Effector memory CD4-positive, alpha-beta T cell (primary cell): ENCODE data around the gene SMCP.

ENCODE experiments used
- DNase-seq, 3 donors: peaks; one replicate each; pipeline ENCODE4 v3.0.0-alpha.2; 2020
- H3K27ac ChIP-seq: 2 replicates; pipeline ENCODE4 v1.7.0; 2013; ENCODE audit warnings: mild to moderate bottlenecking, low read length, moderate library complexity; ENCODE audit not compliant: insufficient read depth, poor library complexity, severe bottlenecking
- H3K27me3 ChIP-seq: replicated peaks from 2 replicates; pipeline ENCODE4 v1.7.0; 2013; ENCODE audit warnings: mild to moderate bottlenecking, low read length; ENCODE audit not compliant: insufficient read depth, control insufficient read depth, poor library complexity, severe bottlenecking
- H3K36me3 ChIP-seq: 2 replicates; pipeline ENCODE4 v1.7.0; 2013; ENCODE audit warnings: mild to moderate bottlenecking, low read length, moderate library complexity; ENCODE audit not compliant: control insufficient read depth, insufficient read depth
- H3K4me1 ChIP-seq: 2 replicates; pipeline ENCODE4 v1.7.0; 2013; ENCODE audit warnings: low read length, mild to moderate bottlenecking; ENCODE audit not compliant: control insufficient read depth, insufficient read depth, poor library complexity, severe bottlenecking
- H3K4me3 ChIP-seq: 2 replicates; pipeline ENCODE4 v1.7.0; 2013; ENCODE audit warnings: low read length, low read depth, mild to moderate bottlenecking; ENCODE audit not compliant: insufficient read depth, poor library complexity, severe bottlenecking
- H3K9me3 ChIP-seq: 2 replicates; pipeline ENCODE4 v1.7.0; 2013; ENCODE audit warnings: mild to moderate bottlenecking, low read length, moderate library complexity; ENCODE audit not compliant: control insufficient read depth
- total RNA-seq, 3 donors: gene quantifications; one replicate each; lab custom pipeline; 2026; lab: John Stamatoyannopoulos, UW

SMCP gene, protein sequence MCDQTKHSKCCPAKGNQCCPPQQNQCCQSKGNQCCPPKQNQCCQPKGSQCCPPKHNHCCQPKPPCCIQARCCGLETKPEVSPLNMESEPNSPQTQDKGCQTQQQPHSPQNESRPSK
- total RNA-seq = 0 reads per million in 3 donors

DNA sequence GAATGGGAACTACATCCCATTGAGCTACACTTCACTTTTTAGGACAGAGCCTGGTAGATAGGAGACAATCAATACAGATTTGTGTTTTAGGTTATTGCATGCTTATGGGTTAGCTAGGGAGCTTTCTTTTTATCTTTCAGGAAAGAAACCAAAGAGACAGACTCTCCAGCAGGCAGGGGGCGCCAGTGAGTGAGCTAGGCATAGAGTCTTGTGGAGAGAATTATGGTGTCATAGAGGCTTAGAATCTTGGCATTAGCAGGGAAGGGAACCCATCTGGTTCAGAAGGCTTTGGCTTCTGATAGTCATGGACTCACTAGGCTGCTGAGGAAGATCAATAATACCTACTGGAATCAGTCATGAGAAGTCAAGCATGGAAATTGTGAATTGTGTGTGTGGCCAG is at the start of gene SMCP:
Gene SMCP (plus strand): TSS at position 281 of the 400 bp plus-strand sequence. CDS start 6,101 bp downstream, outside the sequence.
- no peak within 1 kb of the TSS for H3K4me3 ChIP-seq
- no peak within 1 kb of the TSS for H3K27ac ChIP-seq
- no peaks in the 10 kb centered on the region for H3K4me1 ChIP-seq
- H3K36me3 ChIP-seq = no peaks in the 10 kb centered on the region
- DNase-seq = no peak
- no peaks in the 10 kb centered on the region for H3K27me3 ChIP-seq
- no peaks in the 10 kb centered on the region for H3K9me3 ChIP-seq

DNA sequence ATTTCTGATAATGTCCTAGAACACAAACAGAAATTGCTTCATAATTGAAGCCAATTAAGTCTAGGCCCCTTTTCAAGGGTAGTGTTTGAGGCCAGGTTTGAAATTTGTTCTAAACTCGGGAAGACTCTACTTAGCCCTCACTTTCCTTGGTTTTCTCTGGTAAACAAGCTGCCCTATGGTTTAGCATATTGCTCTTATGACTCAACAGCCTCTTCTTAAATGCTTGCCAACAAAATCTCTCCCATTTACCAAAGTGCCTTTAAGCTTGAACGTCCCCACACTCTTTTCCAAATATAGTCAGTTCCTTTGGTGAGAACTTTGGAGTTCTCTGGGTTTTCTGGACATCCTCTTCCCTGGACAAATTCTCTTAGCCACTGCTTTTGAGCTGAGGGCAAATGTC is 41.3 kb upstream of the SMCP start:
- Histone ChIP-seq H3K9me3 (no peaks in the 10 kb centered on the region), H3K4me1 (no peaks in the 10 kb centered on the region), H3K27ac (no peak overlapping the region), H3K4me3 (no peak overlapping the region), H3K27me3 (no peaks in the 10 kb centered on the region), H3K36me3 (no peaks in the 10 kb centered on the region)
- no peak for DNase-seq

DNA sequence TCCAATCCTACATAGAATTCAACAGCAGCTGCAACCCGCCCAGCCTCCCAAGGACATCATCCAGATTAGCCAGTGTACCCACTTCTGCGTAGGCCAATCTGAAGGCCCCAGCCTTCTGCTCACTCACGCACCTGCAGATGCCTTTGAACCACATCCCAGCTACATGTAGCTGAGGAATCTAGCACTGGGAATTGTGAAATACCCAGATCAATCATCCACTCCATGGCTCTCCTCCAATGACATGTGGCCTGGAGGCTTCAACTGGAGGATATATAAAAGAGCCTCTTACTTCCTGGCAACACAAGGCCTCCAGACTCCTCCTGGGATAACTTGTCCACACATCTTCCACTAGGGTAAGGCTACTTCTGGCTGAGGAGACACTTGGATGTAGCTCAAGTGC is 35.6 kb upstream of the SMCP start, which contains the start of gene LCE6A:
Gene LCE6A (plus strand): TSS at position 301 of the 400 bp plus-strand sequence. CDS start 665 bp downstream, outside the sequence.
- DNase-seq = no peak
- H3K27ac ChIP-seq = no peak within 1 kb of the TSS
- H3K9me3 ChIP-seq = no peaks in the 10 kb centered on the region
- H3K36me3 ChIP-seq = no peaks in the 10 kb centered on the region
- no peaks in the 10 kb centered on the region for H3K27me3 ChIP-seq
- no peak within 1 kb of the TSS for H3K4me3 ChIP-seq
- no peaks in the 10 kb centered on the region for H3K4me1 ChIP-seq

DNA sequence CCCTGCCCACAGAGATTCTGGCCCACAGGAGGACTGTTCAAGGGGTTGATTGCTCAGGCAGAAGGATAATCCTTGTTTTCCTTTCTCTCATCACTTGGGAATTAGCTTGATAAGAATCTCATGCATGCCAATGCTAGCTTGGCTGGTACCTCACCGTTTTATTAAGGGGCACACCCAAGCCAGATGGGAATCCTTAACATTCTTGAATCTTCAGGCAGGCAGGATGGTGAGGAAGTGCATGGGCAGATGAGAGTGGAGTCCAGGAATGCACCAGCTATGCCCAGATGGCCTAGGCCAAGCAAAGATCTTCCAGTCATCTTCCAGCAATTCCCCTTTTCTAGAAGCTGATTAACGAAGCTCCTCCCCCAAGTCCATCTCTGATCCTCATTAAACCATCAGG is 22.5 kb upstream of the SMCP start:
- Histone ChIP-seq H3K27ac (no peak overlapping the region), H3K9me3 (no peaks in the 10 kb centered on the region), H3K27me3 (no peaks in the 10 kb centered on the region), H3K4me3 (no peak overlapping the region), H3K4me1 (no peaks in the 10 kb centered on the region), H3K36me3 (no peaks in the 10 kb centered on the region)
- no peak for DNase-seq

DNA sequence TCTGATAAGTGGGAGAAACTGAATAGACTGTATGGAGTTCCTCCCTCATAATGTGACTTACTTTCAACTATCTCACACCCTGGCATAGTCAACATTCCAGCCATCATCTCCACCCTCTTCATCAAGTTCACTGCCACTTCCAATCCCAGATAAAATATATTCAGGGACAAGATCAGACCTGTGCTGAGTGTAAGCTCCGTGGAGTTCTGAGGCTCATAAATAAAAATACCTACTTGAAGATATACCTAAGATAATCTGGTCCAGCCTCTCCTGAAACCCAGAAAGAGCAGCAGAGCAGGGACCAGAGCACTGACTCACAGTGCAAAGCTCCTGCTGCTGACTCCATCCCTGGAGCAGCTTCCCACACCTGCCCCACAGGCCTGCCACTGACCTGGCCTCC is 20.1 kb upstream of the SMCP start:
- no peaks in the 10 kb centered on the region for H3K36me3 ChIP-seq
- no peaks in the 10 kb centered on the region for H3K27me3 ChIP-seq
- no peaks in the 10 kb centered on the region for H3K4me1 ChIP-seq
- H3K9me3 ChIP-seq = no peaks in the 10 kb centered on the region
- no peak overlapping the region for H3K27ac ChIP-seq
- H3K4me3 ChIP-seq = no peak overlapping the region
- DNase-seq = no peak

DNA sequence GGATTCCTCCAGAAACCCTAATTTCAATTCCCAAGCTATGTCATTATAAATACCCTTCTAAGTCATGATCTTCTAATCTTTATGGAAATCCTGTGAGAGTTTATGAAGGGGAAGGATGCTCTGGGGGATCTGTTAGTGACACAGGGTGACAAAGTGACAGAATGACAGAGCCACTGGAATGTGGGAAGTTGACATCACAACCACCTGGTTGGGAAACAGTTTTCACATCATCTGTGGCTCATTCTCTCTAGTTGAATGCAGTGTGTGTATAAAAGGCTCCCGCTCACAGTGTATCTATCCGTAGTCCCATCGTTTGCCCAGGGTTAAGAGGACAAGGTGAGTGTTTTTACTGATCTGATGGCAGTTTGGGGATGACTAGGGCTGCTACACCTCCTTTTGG is 18.4 kb upstream of the SMCP start, which contains the start of gene LCE7A:
Gene LCE7A (plus strand): TSS at position 301 of the 400 bp plus-strand sequence. CDS start 702 bp downstream, outside the sequence.
- no peak for DNase-seq
- H3K4me1 ChIP-seq = no peaks in the 10 kb centered on the region
- H3K36me3 ChIP-seq = no peaks in the 10 kb centered on the region
- no peak within 1 kb of the TSS for H3K4me3 ChIP-seq
- peaks cover 4% of the 10 kb centered on the region for H3K27me3 ChIP-seq
- H3K9me3 ChIP-seq = no peaks in the 10 kb centered on the region
- H3K27ac ChIP-seq = no peak within 1 kb of the TSS

DNA sequence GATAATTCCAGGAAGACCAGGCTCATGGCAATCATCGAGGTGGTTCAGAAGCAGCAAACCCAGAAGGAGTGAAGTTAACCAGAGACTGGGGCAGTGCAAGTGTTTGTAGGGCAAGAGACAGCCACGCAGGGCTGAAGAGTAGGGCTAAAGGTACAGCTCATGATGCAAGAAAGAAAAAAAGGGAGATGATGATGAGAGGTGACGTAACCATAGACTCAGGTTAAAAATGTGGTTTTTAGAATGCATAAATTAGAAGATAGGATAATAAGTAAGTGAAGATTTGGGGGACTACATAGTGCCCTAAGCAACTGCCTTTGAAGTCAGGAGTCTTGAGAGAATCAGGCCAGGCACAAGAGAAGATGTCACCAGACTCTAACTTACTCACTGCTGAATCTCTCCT is 18.0 kb upstream of the SMCP start:
- Histone ChIP-seq H3K4me3 (no peak overlapping the region), H3K4me1 (no peaks in the 10 kb centered on the region), H3K36me3 (no peaks in the 10 kb centered on the region), H3K27ac (no peak overlapping the region), H3K9me3 (no peaks in the 10 kb centered on the region), H3K27me3 (peaks cover 4% of the 10 kb centered on the region)
- no peak for DNase-seq

DNA sequence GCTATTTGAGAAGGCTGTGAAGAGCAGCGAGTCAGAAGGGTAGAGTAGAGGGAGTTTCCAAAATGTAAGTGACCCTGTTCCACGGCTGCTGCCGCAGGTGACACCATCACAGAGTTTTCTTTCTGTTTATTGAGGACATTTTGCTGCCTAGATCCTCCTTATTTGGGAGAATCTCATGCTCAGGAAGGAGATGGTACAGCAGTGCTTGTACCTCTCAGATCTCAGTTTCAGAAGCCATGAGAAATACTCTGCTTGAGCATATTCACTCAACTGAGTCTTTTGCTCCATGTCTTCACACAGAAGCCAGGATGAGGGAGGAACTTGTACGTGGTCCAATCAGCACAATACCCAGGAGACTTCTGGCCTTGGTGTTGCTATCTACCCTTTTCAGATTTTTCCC is 16.7 kb upstream of the SMCP start:
- no peaks in the 10 kb centered on the region for H3K36me3 ChIP-seq
- peaks cover 4% of the 10 kb centered on the region for H3K27me3 ChIP-seq
- H3K27ac ChIP-seq = no peak overlapping the region
- no peaks in the 10 kb centered on the region for H3K9me3 ChIP-seq
- no peak overlapping the region for H3K4me3 ChIP-seq
- no peak for DNase-seq
- no peaks in the 10 kb centered on the region for H3K4me1 ChIP-seq

DNA sequence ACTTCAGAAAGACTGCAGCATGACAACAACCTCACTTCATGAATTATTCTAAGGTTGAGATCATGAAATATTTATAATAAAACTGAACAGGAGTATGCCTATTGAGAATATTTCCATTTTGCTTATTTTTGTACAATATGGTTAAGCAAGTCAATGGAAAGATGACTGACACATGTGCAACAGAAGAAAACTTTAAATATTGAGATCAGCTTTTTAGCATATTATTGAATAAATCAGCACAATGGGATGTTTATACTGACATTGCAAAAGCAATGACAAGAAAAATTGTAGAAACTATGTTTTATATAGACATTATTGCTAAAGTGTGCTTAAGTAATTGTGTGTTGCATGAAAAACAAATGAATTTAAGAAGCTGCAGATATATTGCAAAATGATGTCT is 13.7 kb upstream of the SMCP start:
- Histone ChIP-seq H3K9me3 (no peaks in the 10 kb centered on the region), H3K4me1 (no peaks in the 10 kb centered on the region), H3K4me3 (no peak overlapping the region), H3K36me3 (no peaks in the 10 kb centered on the region), H3K27ac (no peak overlapping the region), H3K27me3 (peaks cover 4% of the 10 kb centered on the region)
- no peak for DNase-seq

DNA sequence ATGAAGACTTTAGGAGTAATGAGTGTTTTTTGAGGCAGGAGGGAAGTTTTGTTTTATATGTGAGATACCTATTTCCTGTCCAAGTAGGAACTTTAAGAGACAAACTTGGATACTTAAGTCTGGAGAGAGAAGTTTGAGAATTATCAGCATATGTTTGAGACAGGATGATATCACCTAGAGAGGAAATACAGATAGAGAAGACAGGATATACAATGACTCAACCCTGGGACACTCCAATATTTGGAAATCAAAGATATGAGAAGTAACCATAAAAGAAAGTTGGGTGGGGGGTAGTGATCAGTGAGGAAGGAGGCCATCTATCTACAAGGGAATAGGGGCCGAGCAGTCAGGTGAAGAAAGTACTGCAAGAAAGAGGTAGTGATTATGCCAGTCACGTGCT is 11.8 kb upstream of the SMCP start:
- no peak for DNase-seq
- no peaks in the 10 kb centered on the region for H3K36me3 ChIP-seq
- H3K4me1 ChIP-seq = no peaks in the 10 kb centered on the region
- H3K9me3 ChIP-seq = no peaks in the 10 kb centered on the region
- no peak overlapping the region for H3K27ac ChIP-seq
- peaks cover 4% of the 10 kb centered on the region for H3K27me3 ChIP-seq
- H3K4me3 ChIP-seq = no peak overlapping the region
